Astrocyte (in vitro differentiated cells and primary cell): Measurements from ENCODE around the gene ITPRIPL2. TPM values are rescaled to one million over a fixed set of nuclear protein-coding genes. Genes with fewer than 3 reads are reported as not detected.

Experiments used
- DNase-seq: peaks from one replicate; pipeline ENCODE4 v3.0.0-alpha.2; 2010; ENCODE audit warnings: low read depth
- FAIRE-seq: peaks from 2 replicates; lab custom pipeline; 2011; peaks lifted over from hg19 to GRCh38; lab: Jason Lieb, UNC
- H2AFZ ChIP-seq: 2 replicates; pipeline ENCODE4 v1.6.0; 2012; ENCODE audit warnings: low read depth, low read length, inconsistent platforms
- H3K27ac ChIP-seq: 2 replicates; pipeline ENCODE4 v1.5.1; 2011; ENCODE audit warnings: low read depth, low read length, inconsistent platforms
- H3K27me3 ChIP-seq: 2 replicates; pipeline ENCODE4 v1.6.0; 2011; ENCODE audit warnings: low read length, inconsistent platforms; ENCODE audit not compliant: insufficient read depth
- H3K36me3 ChIP-seq: 2 replicates; pipeline ENCODE4 v1.5.1; 2011; ENCODE audit warnings: low read length, inconsistent platforms; ENCODE audit not compliant: insufficient read depth
- H3K4me1 ChIP-seq: 2 replicates; pipeline ENCODE4 v1.5.1; 2011; ENCODE audit warnings: low read length, inconsistent platforms; ENCODE audit not compliant: insufficient read depth
- H3K4me2 ChIP-seq: 2 replicates; pipeline ENCODE4 v1.6.0; 2012; ENCODE audit warnings: low read length, inconsistent platforms
- H3K4me3 ChIP-seq: 2 replicates; pipeline ENCODE4 v1.5.1; 2011; ENCODE audit warnings: low read depth, mild to moderate bottlenecking, low read length, inconsistent platforms; ENCODE audit not compliant: insufficient read depth
- H3K79me2 ChIP-seq: 2 replicates; pipeline ENCODE4 v1.6.0; 2012; ENCODE audit warnings: mild to moderate bottlenecking, low read length, inconsistent platforms; ENCODE audit not compliant: insufficient read depth
- H3K9ac ChIP-seq: 2 replicates; pipeline ENCODE4 v1.6.0; 2012; ENCODE audit warnings: mild to moderate bottlenecking, low read length, inconsistent platforms
- H3K9me3 ChIP-seq: 2 replicates; pipeline ENCODE4 v1.5.1; 2012; ENCODE audit warnings: low read depth, mild to moderate bottlenecking, low read length, inconsistent platforms; ENCODE audit not compliant: insufficient read depth
- H4K20me1 ChIP-seq: 2 replicates; pipeline ENCODE4 v1.6.0; 2012; ENCODE audit warnings: low read length, inconsistent platforms; ENCODE audit not compliant: insufficient read depth
- H3K27ac Mint-ChIP-seq: one replicate; pipeline ENCODE4 v1.8.0; 2021; ENCODE audit warnings: mild to moderate bottlenecking, mixed read lengths; ENCODE audit not compliant: unreplicated experiment
- H3K27me3 Mint-ChIP-seq: one replicate; pipeline ENCODE4 v1.8.0; 2021; ENCODE audit warnings: low read depth, mixed read lengths; ENCODE audit not compliant: unreplicated experiment
- H3K36me3 Mint-ChIP-seq: one replicate; pipeline ENCODE4 v1.8.0; 2021; ENCODE audit warnings: low read depth, mixed read lengths; ENCODE audit not compliant: unreplicated experiment
- H3K4me1 Mint-ChIP-seq: one replicate; pipeline ENCODE4 v1.8.0; 2021; ENCODE audit warnings: low read depth, mixed read lengths; ENCODE audit not compliant: unreplicated experiment
- H3K4me3 Mint-ChIP-seq: one replicate; pipeline ENCODE4 v1.8.0; 2021; ENCODE audit warnings: mild to moderate bottlenecking, moderate library complexity, mixed read lengths; ENCODE audit not compliant: unreplicated experiment
- H3K9me3 Mint-ChIP-seq: one replicate; pipeline ENCODE4 v1.8.0; 2021; ENCODE audit warnings: mild to moderate bottlenecking, mixed read lengths; ENCODE audit not compliant: unreplicated experiment
- EZH2 ChIP-seq: IDR thresholded peaks from 2 replicates; pipeline ENCODE4 v1.6.1; 2012; ENCODE audit warnings: mild to moderate bottlenecking, low read length, inconsistent platforms; ENCODE audit not compliant: insufficient read depth
- total RNA-seq: library from RNA; stranded (reverse); gene quantifications from 2 replicates; pipeline ENCODE4 v1.2.1, GENCODE V29; 2021
- TF ChIP-seq, protein P1 (sequence below): IDR thresholded peaks from 2 replicates; pipeline ENCODE4 v1.5.1; 2011; ENCODE audit warnings: low read depth, mild to moderate bottlenecking, inconsistent platforms, low read length, moderate library complexity; ENCODE audit not compliant: insufficient read depth

ITPRIPL2 gene
- total RNA-seq, 1 donor from 2014 or later = 47.8 TPM

DNA sequence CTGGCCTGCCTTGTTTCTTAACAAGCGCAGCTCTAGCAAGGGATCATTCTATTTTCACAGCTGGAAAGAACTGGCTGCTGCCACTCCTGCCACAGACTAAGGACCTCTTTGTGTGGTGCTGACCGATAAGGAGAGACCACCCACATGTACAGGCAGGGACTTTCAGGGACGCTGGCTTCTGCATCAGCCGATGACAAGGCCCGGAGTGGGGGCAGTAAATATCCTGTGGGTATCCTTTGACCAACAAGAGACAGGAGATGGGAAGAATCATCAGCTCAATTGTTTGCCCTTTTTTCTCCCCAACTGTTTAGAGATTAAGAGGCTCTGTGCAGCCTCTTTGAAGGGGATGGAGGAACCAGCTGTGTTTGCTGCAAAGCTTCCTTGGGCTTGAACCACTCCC lies 9.2 kb upstream of the ITPRIPL2 start:
- H3K9ac ChIP-seq = no peak overlapping the region
- TF ChIP-seq EZH2 = no peak
- TF ChIP-seq, protein P1, sequence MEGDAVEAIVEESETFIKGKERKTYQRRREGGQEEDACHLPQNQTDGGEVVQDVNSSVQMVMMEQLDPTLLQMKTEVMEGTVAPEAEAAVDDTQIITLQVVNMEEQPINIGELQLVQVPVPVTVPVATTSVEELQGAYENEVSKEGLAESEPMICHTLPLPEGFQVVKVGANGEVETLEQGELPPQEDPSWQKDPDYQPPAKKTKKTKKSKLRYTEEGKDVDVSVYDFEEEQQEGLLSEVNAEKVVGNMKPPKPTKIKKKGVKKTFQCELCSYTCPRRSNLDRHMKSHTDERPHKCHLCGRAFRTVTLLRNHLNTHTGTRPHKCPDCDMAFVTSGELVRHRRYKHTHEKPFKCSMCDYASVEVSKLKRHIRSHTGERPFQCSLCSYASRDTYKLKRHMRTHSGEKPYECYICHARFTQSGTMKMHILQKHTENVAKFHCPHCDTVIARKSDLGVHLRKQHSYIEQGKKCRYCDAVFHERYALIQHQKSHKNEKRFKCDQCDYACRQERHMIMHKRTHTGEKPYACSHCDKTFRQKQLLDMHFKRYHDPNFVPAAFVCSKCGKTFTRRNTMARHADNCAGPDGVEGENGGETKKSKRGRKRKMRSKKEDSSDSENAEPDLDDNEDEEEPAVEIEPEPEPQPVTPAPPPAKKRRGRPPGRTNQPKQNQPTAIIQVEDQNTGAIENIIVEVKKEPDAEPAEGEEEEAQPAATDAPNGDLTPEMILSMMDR = no peak
- H3K9me3 Mint-ChIP-seq = no peaks in the 10 kb centered on the region
- no peaks in the 10 kb centered on the region for H3K27me3 Mint-ChIP-seq
- no peaks in the 10 kb centered on the region for H3K27me3 ChIP-seq
- H3K36me3 ChIP-seq = no peaks in the 10 kb centered on the region
- H4K20me1 ChIP-seq = no peaks in the 10 kb centered on the region
- H3K4me3 ChIP-seq = no peak overlapping the region
- H3K79me2 ChIP-seq = no peaks in the 10 kb centered on the region
- no peak overlapping the region for H2AFZ ChIP-seq
- H3K27ac Mint-ChIP-seq = no peak overlapping the region
- H3K4me1 Mint-ChIP-seq = peaks cover 17% of the 10 kb centered on the region
- H3K4me3 Mint-ChIP-seq = no peak overlapping the region
- H3K36me3 Mint-ChIP-seq = no peaks in the 10 kb centered on the region
- H3K27ac ChIP-seq = no peak overlapping the region
- DNase-seq (no peak), FAIRE-seq (no peak)
- no peak overlapping the region for H3K4me2 ChIP-seq
- H3K4me1 ChIP-seq = peaks cover 10% of the 10 kb centered on the region
- H3K9me3 ChIP-seq = no peaks in the 10 kb centered on the region

DNA sequence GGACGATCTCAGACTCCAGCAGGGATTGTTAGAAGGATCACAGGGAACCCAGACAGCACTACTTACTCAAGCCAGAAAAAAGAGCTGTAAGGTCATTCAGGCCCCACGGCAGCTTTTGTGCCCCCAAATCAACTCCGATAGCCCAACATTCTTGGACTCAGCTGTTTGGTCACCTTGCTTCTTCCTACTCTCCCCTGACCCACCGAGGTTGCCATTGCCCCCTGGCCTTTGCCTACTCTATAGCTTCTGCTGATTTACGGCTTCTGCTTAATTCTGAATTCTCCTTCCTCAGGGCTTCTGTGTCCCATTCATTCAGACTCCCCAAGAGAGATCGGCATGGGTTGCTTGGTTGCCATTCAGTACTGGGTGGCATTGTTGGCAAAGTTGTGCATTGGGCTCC lies 8.6 kb upstream of the ITPRIPL2 start:
- no peak for DNase-seq
- Histone ChIP-seq H3K27ac (no peak overlapping the region), H3K4me2 (no peak overlapping the region), H3K4me1 (peaks cover 10% of the 10 kb centered on the region), H3K79me2 (no peaks in the 10 kb centered on the region), H3K27me3 (no peaks in the 10 kb centered on the region), H4K20me1 (no peaks in the 10 kb centered on the region), H3K36me3 (no peaks in the 10 kb centered on the region), H3K9ac (no peak overlapping the region), H2AFZ (no peak overlapping the region), H3K4me3 (no peak overlapping the region), H3K9me3 (no peaks in the 10 kb centered on the region)
- Mint-ChIP-seq H3K4me1 (peaks cover 17% of the 10 kb centered on the region), H3K27me3 (no peaks in the 10 kb centered on the region), H3K9me3 (no peaks in the 10 kb centered on the region), H3K27ac (peak overlapping the region; percentile 5), H3K4me3 (no peak overlapping the region), H3K36me3 (no peaks in the 10 kb centered on the region)
- FAIRE-seq = no peak
- TF ChIP-seq, protein P1 = no peak
- TF ChIP-seq EZH2 = no peak

DNA sequence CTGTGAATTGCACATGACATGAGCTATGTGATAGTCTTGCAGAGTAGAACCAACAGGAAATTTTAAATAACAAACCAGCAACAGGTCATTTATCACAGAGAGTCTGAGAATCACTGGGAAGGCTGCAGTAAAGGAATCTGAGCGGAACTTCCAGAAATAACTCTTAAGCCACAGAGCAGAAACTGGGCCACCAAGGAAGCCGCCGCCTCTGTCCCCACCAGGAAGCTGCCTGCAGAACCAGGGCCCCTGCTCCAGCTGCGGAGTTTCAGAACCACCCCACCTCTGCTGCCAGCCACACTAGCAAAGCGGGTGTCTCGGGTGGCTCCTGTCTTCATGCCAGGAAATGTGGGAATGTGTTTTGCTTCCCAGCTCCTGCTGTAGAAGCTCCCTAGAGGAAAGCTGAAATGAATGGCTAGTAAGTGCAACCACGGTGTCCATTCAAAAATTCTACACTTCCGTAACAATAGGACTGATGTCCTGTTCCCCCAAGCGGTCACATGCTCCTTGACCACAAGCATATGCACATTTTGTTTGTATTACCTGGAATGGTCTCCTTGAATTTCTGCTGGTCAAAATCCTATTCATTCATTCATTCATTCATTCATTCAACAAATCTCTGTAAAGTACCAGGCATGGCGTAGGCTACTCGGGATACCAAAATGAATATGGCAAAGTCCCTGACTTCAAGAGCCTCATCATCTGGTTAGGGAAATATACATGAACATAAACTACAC lies 7.7 kb upstream of the ITPRIPL2 start:
- FAIRE-seq = no peak
- H3K36me3 Mint-ChIP-seq = no peaks in the 10 kb centered on the region
- no peak overlapping the region for H3K27ac Mint-ChIP-seq
- Histone ChIP-seq H3K27me3 (no peaks in the 10 kb centered on the region), H3K36me3 (no peaks in the 10 kb centered on the region), H3K79me2 (no peaks in the 10 kb centered on the region), H4K20me1 (no peaks in the 10 kb centered on the region), H3K4me3 (no peak overlapping the region), H3K4me1 (peaks cover 10% of the 10 kb centered on the region), H3K9me3 (no peaks in the 10 kb centered on the region), H3K27ac (no peak overlapping the region), H3K9ac (no peak overlapping the region), H3K4me2 (peak overlapping the region; percentile 30), H2AFZ (no peak overlapping the region)
- peaks cover 21% of the 10 kb centered on the region for H3K4me1 Mint-ChIP-seq
- H3K9me3 Mint-ChIP-seq = no peaks in the 10 kb centered on the region
- peak; percentile 36 for DNase-seq
- TF ChIP-seq, protein P1 = no peak
- no peak for TF ChIP-seq EZH2
- H3K27me3 Mint-ChIP-seq = no peaks in the 10 kb centered on the region
- H3K4me3 Mint-ChIP-seq = no peak overlapping the region
